Left lung (tissue), 10 donors: ENCODE results near the gene CYB5R3. TPM values are rescaled to one million over a fixed set of nuclear protein-coding genes. Genes with fewer than 3 reads are reported as not detected.

Source experiments
- ATAC-seq: fragments of 200-7000 bp; cut with Tn5 transposase; one replicate; pipeline ENCODE4 v1.9.1; 2020; ENCODE audit warnings: moderate library complexity
- DNase-seq, 4 donors: peaks; one replicate each; pipeline ENCODE4 v3.0.0-alpha.2; 2013 to 2020
- H3K27ac ChIP-seq, 2 donors: fragments of 200-600 bp; sonication (generic) in 1 of 2; one replicate each; pipeline versions ENCODE4 v1.5.0 to v1.8.0; 2020 to 2021
- H3K27me3 ChIP-seq, 2 donors: fragments of 200-600 bp; sonication (generic) in 1 of 2; one replicate each; pipeline versions ENCODE4 v1.5.0 to v1.8.0; 2020 to 2021
- H3K36me3 ChIP-seq, 2 donors: fragments of 200-600 bp; sonication (generic) in 1 of 2; one replicate each; pipeline versions ENCODE4 v1.5.0 to v1.8.0; 2020 to 2021
- H3K4me1 ChIP-seq, 2 donors: fragments of 200-600 bp; one replicate each; pipeline ENCODE4 v1.8.0; 2021
- H3K4me3 ChIP-seq, 2 donors: fragments of 200-600 bp; sonication (generic) in 1 of 2; one replicate each; pipeline versions ENCODE4 v1.5.0 to v1.8.0; 2020 to 2021; ENCODE audit warnings: mild to moderate bottlenecking in 1 of 2
- H3K9me3 ChIP-seq, 2 donors: fragments of 200-600 bp; sonication (generic) in 1 of 2; one replicate each; pipeline versions ENCODE4 v1.5.0 to v1.8.0; 2020 to 2021
- intact Hi-C, 2 donors: fragments of 100-400 bp; cut with DNase I; formaldehyde crosslinking; loops; one replicate each; pipeline versions ENCODE4 v1.11.2 to v1.14.2; 2022
- polyA plus RNA-seq, 6 donors: library from polyadenylated mRNA; unstranded; fragments of 120-200 nt; gene quantifications; one replicate each; pipeline ENCODE4 v1.2.1, GENCODE V29; 2013; ENCODE audit not compliant: insufficient read length in 6 of 6
- total RNA-seq, 2 donors: library from RNA; stranded (reverse); fragmentation: NEBNext Ultra II Directional; extraction: Animal tissue kit (Norgen Biotek cat#: 25700); gene quantifications; one replicate each; pipeline ENCODE4 v1.2.1, GENCODE V29; 2021
- TF ChIP-seq, protein P1 (sequence below), 2 donors: fragments of 200-600 bp; sonication (generic) in 1 of 2; IDR thresholded peaks; one replicate each; pipeline versions ENCODE4 v1.5.0 to v1.8.0; 2021; ENCODE audit warnings: antibody characterized with exemption in 2 of 2
- donor health status: DM: no; HTN: yes; CAD: no.
- donor health status: DM: no; HTN: no; CAD: no.

CYB5R3 gene
- total and polyA plus RNA-seq, 8 donors: 116 to 265 (median 150) TPM

DNA sequence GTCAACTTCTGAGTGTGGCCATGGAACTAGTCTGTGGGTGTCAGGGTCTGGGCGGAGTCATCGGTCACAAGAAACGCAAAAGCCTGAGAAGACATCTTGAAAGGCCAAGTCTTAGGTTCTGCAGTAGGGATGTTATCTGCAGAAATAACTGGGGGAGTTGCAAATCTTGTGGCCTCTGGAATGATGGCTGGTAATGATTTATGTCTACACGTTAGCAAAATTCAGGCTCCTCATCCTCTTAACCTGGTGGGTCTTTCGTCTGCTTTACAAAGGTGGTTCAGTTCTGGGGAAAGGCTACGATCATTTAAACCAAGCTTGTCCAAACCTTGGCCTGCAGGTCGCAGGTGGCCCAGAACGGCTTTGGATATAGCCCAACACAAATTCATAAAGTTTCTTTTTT, 7.4 kb upstream of the CYB5R3 start:
- Histone ChIP-seq H3K27me3 (no peaks in the 10 kb centered on the region), H3K4me3 (no peak overlapping the region), H3K27ac (no peak overlapping the region), H3K36me3 (no peaks in the 10 kb centered on the region), H3K9me3 (no peaks in the 10 kb centered on the region), H3K4me1 (peaks cover 0 to 11% of the 10 kb centered on the region in 2 donors)
- no peak for DNase-seq
- ATAC-seq: no peak
- TF ChIP-seq, protein P1, sequence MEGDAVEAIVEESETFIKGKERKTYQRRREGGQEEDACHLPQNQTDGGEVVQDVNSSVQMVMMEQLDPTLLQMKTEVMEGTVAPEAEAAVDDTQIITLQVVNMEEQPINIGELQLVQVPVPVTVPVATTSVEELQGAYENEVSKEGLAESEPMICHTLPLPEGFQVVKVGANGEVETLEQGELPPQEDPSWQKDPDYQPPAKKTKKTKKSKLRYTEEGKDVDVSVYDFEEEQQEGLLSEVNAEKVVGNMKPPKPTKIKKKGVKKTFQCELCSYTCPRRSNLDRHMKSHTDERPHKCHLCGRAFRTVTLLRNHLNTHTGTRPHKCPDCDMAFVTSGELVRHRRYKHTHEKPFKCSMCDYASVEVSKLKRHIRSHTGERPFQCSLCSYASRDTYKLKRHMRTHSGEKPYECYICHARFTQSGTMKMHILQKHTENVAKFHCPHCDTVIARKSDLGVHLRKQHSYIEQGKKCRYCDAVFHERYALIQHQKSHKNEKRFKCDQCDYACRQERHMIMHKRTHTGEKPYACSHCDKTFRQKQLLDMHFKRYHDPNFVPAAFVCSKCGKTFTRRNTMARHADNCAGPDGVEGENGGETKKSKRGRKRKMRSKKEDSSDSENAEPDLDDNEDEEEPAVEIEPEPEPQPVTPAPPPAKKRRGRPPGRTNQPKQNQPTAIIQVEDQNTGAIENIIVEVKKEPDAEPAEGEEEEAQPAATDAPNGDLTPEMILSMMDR (IDR thresholded peaks at IDR 0.05): no peak
- intact Hi-C loops: no loop called here

DNA sequence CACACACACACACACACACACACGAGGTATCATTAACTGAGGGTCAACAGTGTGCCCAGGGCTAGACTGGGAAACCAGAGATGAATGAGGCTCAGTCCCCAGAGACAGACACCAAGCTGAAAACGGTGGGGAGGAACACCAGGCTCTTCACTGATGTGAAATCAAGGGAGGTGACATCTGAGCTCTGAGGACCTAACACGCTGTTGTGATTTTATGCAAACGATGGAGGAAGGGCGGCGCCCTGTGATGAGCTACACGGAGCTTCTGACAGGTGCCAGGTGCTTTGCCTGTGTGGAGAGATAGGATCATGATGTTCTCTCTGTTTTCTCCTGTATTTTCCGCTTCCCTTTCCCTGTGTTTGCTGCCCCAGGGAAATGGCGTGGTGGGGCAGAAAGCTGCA, 6.5 kb upstream of the CYB5R3 start:
- no peaks in the 10 kb centered on the region for H3K9me3 ChIP-seq
- DNase-seq: peak in 1 of 4 donors; percentile 13
- no peak overlapping the region for H3K4me3 ChIP-seq
- H3K36me3 ChIP-seq: no peaks in the 10 kb centered on the region
- TF ChIP-seq, protein P1 (IDR thresholded peaks at IDR 0.05): no peak
- no peak overlapping the region for H3K27ac ChIP-seq
- no peak for ATAC-seq
- H3K4me1 ChIP-seq: peaks cover 0 to 11% of the 10 kb centered on the region in 2 donors
- H3K27me3 ChIP-seq: no peaks in the 10 kb centered on the region
- intact Hi-C loops: no loop called here

GRCh38 chr22:42654436-42655073, 5.4 kb upstream of the CYB5R3 start:
- intact Hi-C loops: no loop called here
- no peak overlapping the region for H3K4me3 ChIP-seq
- no peak overlapping the region for H3K27ac ChIP-seq

DNA sequence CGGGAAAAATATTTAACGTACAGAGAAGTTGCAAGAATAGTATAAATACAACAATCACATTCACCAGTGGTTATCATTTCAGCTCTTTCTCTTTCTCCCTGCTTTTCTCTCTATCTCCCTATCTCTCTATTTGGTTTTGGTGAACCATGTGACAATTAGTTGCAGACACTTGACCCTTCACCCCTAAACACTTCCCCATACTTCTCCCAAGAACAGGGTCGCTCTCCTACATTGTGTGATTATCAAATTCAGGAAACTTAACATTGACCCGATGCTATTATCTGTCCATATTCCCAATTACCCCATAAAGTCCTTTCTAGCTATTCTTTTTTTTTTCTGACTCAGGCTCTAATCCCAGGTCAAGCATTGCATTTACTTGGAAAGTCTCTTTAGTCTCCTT, 4.8 kb upstream of the CYB5R3 start:
- peaks cover 0 to 18% of the 10 kb centered on the region in 2 donors for H3K4me1 ChIP-seq
- TF ChIP-seq, protein P1 (IDR thresholded peaks at IDR 0.05): no peak
- ATAC-seq: no peak

More at GRCh38 chr22:42654436-42655073, 5.4 kb upstream of the CYB5R3 start:
- ATAC-seq (no peak), DNase-seq (no peak)
- Histone ChIP-seq H3K27me3 (no peaks in the 10 kb centered on the region), H3K36me3 (no peaks in the 10 kb centered on the region), H3K4me1 (peaks cover 0 to 16% of the 10 kb centered on the region in 2 donors), H3K9me3 (no peaks in the 10 kb centered on the region)
- TF ChIP-seq, protein P1 (IDR thresholded peaks at IDR 0.05): no peak

GRCh38 chr22:42651134-42651533, 1.9 kb upstream of the CYB5R3 start:
- ATAC-seq: no peak
- Histone ChIP-seq H3K27me3 (no peaks in the 10 kb centered on the region), H3K9me3 (no peaks in the 10 kb centered on the region), H3K36me3 (no peaks in the 10 kb centered on the region), H3K4me3 (no peak overlapping the region), H3K27ac (no peak overlapping the region), H3K4me1 (peaks cover 22 to 37% of the 10 kb centered on the region in 2 donors)
- intact Hi-C loops: no loop called here
- DNase-seq: no peak
- TF ChIP-seq, protein P1 (IDR thresholded peaks at IDR 0.05): no peak

More for the DNA sequence above, 4.8 kb upstream of the CYB5R3 start:
- intact Hi-C loops: no loop called here
- Histone ChIP-seq H3K36me3 (no peaks in the 10 kb centered on the region), H3K27ac (no peak overlapping the region), H3K9me3 (no peaks in the 10 kb centered on the region), H3K27me3 (no peaks in the 10 kb centered on the region), H3K4me3 (no peak overlapping the region)
- no peak for DNase-seq
